ENCODE data around the gene CHCHD2. TPM values are rescaled to one million over a fixed set of nuclear protein-coding genes. Genes with fewer than 3 reads are reported as not detected.
A peak's percentile ranks its signal among the peaks of the same experiment; 100 is the strongest.

Gene CHCHD2
- total and polyA plus RNA-seq, 2 of the 13 experiments (the other 11 are each of a cell fraction or from before 2014, with no cell fraction given), result 330 to 572 TPM

DNA sequence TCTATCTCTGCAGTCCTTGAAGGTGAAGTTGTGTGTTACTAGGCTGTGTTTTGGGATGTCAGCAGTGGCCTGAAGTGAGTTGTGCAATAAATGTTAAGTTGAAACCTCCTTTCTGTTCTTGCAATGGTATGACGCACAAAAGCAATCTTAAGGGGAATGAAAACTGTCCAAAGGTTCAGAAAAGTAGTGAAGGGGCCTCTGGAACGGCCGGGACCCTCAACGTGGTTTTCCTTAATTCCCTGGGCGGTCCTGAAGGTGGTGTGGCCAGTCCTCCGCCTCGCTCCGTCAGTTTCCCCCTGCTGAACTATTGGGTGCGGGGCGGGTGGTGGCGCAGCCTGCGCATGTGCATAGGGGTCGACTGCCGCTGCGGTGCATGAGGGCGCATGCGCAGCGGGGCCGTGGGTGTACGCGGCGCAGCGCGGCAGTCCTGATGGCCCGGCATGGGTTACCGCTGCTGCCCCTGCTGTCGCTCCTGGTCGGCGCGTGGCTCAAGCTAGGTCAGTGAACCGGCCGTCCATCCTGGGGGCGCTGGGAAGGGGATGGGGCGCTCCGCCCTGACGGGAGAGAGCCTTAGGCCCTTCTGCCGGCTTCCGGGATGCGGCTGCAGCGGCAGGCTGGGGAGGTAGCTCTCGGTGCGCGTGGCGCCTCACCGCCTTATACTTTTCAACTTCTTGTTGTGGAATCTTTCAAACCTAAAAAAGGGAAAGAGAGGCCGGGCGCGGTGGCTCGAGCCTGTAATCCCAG lies 42.2 kb downstream of the CHCHD2 start, which contains the start of gene SUMF2:
SUMF2 (plus strand) TSS at position 405 of the 744 bp plus-strand sequence; CDS start at position 431, 26 bp downstream.
- peak; percentile 83 for DNase-seq (ENCODE audit: low spot score)
- Histone ChIP-seq H3K4me1 (ENCODE audit: insufficient read depth, low read length) (peaks cover 63% of the 10 kb centered on the region), H3K9ac (ENCODE audit: insufficient read depth, low read depth, low read length) (peak within 1 kb of the TSS; percentile 89), H3K79me2 (ENCODE audit: insufficient read depth, low read length) (peaks cover 5% of the 10 kb centered on the region), H3K4me2 (ENCODE audit: low read depth, low read length) (peak within 1 kb of the TSS; percentile 86), H4K20me1 (ENCODE audit: insufficient read depth, low read length) (peaks cover 4% of the 10 kb centered on the region; the same call in 1 of the 2 replicates), H3K27ac (ENCODE audit: extremely low read length, insufficient read depth, low read length) (peak within 1 kb of the TSS; percentile 90), H3K9me3 (ENCODE audit: low read length) (no peaks in the 10 kb centered on the region), H2AFZ (ENCODE audit: low read length) (no peak within 1 kb of the TSS), H3K27me3 (ENCODE audit: control insufficient read depth in 1 of 2, insufficient read depth in 2 of 2, low read length in 2 of 2) (no peaks in the 10 kb centered on the region), H3K36me3 (replicated peaks in 1 of 2; ENCODE audit: control insufficient read depth in 1 of 2, insufficient read depth in 2 of 2, low read length in 2 of 2) (peaks cover 3 to 29% of the 10 kb centered on the region in 2 experiments), H3K4me3 (replicated peaks in 1 of 3; ENCODE audit: insufficient read depth in 1 of 3, low read depth in 2 of 3, low read length in 3 of 3) (peak within 1 kb of the TSS; percentile 59 to 91 (median 79); a peak in 5 of 6 replicates)
- POLR2A ChIA-PET, result interaction anchor here (0.8 to 6.7 kb wide), 13 partner anchors 9 to 100 kb away, joined by 3 to 144 read pairs (median 9); partner anchors contain the start of genes CCT6A, CHCHD2, NIPSNAP2 and PSPH
- peak; percentile 97 for ATAC-seq
- in situ Hi-C loops (cut with HindIII; ENCODE audit: extremely low pct_ligation_motif_present, low pct_unique_long_range_greater_than_20kb) (no loop called here), intact Hi-C loops (cut with micrococcal nuclease; ENCODE audit: unreplicated experiment) (loop anchor here (2.0 kb wide), 1 partner anchor 35 kb away; no protein-coding TSS in a partner anchor)
- no TSS peak for BruUV-seq (replicated peaks)
- 4% methylated on average over 22 of the region's 49 CpGs for WGBS (ENCODE audit: low lambda C conversion rate)
- peak; percentile 8 for FAIRE-seq
- CTCF ChIA-PET (ENCODE audit: low intra/inter-chr PET ratio, low total read pairs), result interaction anchor here (1.9 kb wide), 1 partner anchor 31 kb away, joined by 5 read pairs; no protein-coding TSS in a partner anchor
- TF ChIP-seq, protein P1, sequence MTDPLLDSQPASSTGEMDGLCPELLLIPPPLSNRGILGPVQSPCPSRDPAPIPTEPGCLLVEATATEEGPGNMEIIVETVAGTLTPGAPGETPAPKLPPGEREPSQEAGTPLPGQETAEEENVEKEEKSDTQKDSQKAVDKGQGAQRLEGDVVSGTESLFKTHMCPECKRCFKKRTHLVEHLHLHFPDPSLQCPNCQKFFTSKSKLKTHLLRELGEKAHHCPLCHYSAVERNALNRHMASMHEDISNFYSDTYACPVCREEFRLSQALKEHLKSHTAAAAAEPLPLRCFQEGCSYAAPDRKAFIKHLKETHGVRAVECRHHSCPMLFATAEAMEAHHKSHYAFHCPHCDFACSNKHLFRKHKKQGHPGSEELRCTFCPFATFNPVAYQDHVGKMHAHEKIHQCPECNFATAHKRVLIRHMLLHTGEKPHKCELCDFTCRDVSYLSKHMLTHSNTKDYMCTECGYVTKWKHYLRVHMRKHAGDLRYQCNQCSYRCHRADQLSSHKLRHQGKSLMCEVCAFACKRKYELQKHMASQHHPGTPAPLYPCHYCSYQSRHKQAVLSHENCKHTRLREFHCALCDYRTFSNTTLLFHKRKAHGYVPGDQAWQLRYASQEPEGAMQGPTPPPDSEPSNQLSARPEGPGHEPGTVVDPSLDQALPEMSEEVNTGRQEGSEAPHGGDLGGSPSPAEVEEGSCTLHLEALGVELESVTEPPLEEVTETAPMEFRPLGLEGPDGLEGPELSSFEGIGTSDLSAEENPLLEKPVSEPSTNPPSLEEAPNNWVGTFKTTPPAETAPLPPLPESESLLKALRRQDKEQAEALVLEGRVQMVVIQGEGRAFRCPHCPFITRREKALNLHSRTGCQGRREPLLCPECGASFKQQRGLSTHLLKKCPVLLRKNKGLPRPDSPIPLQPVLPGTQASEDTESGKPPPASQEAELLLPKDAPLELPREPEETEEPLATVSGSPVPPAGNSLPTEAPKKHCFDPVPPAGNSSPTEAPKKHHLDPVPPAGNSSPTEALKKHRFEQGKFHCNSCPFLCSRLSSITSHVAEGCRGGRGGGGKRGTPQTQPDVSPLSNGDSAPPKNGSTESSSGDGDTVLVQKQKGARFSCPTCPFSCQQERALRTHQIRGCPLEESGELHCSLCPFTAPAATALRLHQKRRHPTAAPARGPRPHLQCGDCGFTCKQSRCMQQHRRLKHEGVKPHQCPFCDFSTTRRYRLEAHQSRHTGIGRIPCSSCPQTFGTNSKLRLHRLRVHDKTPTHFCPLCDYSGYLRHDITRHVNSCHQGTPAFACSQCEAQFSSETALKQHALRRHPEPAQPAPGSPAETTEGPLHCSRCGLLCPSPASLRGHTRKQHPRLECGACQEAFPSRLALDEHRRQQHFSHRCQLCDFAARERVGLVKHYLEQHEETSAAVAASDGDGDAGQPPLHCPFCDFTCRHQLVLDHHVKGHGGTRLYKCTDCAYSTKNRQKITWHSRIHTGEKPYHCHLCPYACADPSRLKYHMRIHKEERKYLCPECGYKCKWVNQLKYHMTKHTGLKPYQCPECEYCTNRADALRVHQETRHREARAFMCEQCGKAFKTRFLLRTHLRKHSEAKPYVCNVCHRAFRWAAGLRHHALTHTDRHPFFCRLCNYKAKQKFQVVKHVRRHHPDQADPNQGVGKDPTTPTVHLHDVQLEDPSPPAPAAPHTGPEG (CRISPR knock-in tag; IDR thresholded peaks at IDR 0.05), result 0 out of 2 replicates have a peak, but pooled peaks have one; percentile 54
- TF ChIP-seq ELF1 (CRISPR knock-in tag; IDR thresholded peaks at IDR 0.05) (peak; percentile 80), HOXA9 (CRISPR knock-in tag; IDR thresholded peaks at IDR 0.05; ENCODE audit: borderline replicate concordance) (no peak), BATF2 (CRISPR knock-in tag; IDR thresholded peaks at IDR 0.05) (no peak), MBD4 (IDR thresholded peaks at IDR 0.05; ENCODE audit: borderline replicate concordance, low read length) (peak; percentile 47; the same call in 1 of the 2 replicates), ZBTB42 (CRISPR knock-in tag; IDR thresholded peaks at IDR 0.05) (0 out of 2 replicates have a peak, but pooled peaks have one; percentile 4), SMAD9 (CRISPR knock-in tag; IDR thresholded peaks at IDR 0.05) (no peak), ZNF878 (CRISPR knock-in tag; IDR thresholded peaks at IDR 0.05) (peak; percentile 72), ZNF570 (CRISPR knock-in tag; IDR thresholded peaks at IDR 0.05; ENCODE audit: borderline replicate concordance) (no peak)
- TF ChIP-seq, protein P2, sequence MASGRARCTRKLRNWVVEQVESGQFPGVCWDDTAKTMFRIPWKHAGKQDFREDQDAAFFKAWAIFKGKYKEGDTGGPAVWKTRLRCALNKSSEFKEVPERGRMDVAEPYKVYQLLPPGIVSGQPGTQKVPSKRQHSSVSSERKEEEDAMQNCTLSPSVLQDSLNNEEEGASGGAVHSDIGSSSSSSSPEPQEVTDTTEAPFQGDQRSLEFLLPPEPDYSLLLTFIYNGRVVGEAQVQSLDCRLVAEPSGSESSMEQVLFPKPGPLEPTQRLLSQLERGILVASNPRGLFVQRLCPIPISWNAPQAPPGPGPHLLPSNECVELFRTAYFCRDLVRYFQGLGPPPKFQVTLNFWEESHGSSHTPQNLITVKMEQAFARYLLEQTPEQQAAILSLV (CRISPR knock-in tag; IDR thresholded peaks at IDR 0.05; ENCODE audit: borderline replicate concordance), result peak; percentile 79
- TF ChIP-seq, protein P3, sequence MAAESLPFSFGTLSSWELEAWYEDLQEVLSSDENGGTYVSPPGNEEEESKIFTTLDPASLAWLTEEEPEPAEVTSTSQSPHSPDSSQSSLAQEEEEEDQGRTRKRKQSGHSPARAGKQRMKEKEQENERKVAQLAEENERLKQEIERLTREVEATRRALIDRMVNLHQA (CRISPR knock-in tag; IDR thresholded peaks at IDR 0.05), result no peak
- TF ChIP-seq, protein P4, sequence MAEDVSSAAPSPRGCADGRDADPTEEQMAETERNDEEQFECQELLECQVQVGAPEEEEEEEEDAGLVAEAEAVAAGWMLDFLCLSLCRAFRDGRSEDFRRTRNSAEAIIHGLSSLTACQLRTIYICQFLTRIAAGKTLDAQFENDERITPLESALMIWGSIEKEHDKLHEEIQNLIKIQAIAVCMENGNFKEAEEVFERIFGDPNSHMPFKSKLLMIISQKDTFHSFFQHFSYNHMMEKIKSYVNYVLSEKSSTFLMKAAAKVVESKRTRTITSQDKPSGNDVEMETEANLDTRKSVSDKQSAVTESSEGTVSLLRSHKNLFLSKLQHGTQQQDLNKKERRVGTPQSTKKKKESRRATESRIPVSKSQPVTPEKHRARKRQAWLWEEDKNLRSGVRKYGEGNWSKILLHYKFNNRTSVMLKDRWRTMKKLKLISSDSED (CRISPR knock-in tag; IDR thresholded peaks at IDR 0.05), result no peak

Measured in HepG2 (cell line).